ENCODE results near the gene SERAC1. TPM values are rescaled to one million over a fixed set of nuclear protein-coding genes. Genes with fewer than 3 reads are reported as not detected.

The SERAC1 gene
- total and polyA plus RNA-seq, 2 donors (not counting 3 experiments of a cell fraction or from before 2014, with no cell fraction given), result 4.9 to 5.7 TPM

DNA sequence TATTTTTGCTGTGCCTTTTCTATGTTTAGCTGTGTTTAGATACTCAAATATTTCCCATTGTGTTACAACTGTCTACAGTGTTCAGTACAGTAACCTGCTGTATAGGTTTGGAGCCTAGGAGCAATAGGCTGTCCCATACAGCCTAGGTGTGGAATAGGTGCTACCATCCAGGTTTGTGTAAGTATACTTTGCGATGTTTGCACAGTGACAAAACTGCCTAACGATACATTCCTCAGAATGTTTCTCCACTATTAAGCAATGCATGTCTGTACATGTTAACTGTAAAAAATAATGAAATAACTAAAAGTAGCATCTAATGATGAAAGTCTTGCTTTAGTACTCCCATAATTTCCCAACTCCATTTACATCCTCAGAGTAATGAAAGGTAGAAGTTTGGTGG is 46.0 kb downstream of the SERAC1 start:
- Histone ChIP-seq H3K4me2 (ENCODE audit: insufficient read depth, low read length) (no peak overlapping the region), H3K36me3 (ENCODE audit: control insufficient read depth in 2 of 2, extremely low read depth in 1 of 2, insufficient read depth in 2 of 2, low read length in 2 of 2) (peaks cover 0 to 2% of the 10 kb centered on the region in 2 experiments), H3K4me1 (ENCODE audit: control insufficient read depth, extremely low read depth, insufficient read depth, low read length) (no peaks in the 10 kb centered on the region), H3K9ac (replicated peaks; ENCODE audit: extremely low read depth, insufficient read depth, low read length) (no peak overlapping the region), H3K9me1 (replicated peaks; ENCODE audit: control insufficient read depth, extremely low read depth, insufficient read depth, low read length) (no peaks in the 10 kb centered on the region), H3K9me3 (replicated peaks; ENCODE audit: control insufficient read depth, insufficient read depth, low read length) (no peaks in the 10 kb centered on the region), H2AFZ (ENCODE audit: low read depth, low read length) (no peak overlapping the region), H3K4me3 (replicated peaks in 1 of 3; ENCODE audit: insufficient read depth in 1 of 3, low read depth in 1 of 3, low read length in 3 of 3) (no peak overlapping the region), H4K20me1 (replicated peaks; ENCODE audit: control insufficient read depth, extremely low read depth, insufficient read depth, low read length) (no peaks in the 10 kb centered on the region), H3K27me3 (ENCODE audit: control insufficient read depth in 2 of 2, insufficient read depth in 2 of 2, low read length in 2 of 2) (no peaks in the 10 kb centered on the region), H3K79me2 (ENCODE audit: control insufficient read depth, insufficient read depth, low read length) (no peaks in the 10 kb centered on the region), H3K27ac (ENCODE audit: insufficient read depth, low read depth, low read length) (no peak overlapping the region)
- no peak for FAIRE-seq
- intact Hi-C loops (cut with micrococcal nuclease) (no loop called here), dilution Hi-C loops (cut with MboI; ENCODE audit: extremely low pct_ligation_motif_present, low sequenced_read_pairs) (no loop called here)
- no TSS peak for BruUV-seq (replicated peaks)
- POLR2A ChIA-PET, result no interaction called here
- TF ChIP-seq EZH2 (IDR thresholded peaks at IDR 0.05; ENCODE audit: borderline replicate concordance, low read depth, low read length, severe bottlenecking) (no peak), GATA2 (IDR thresholded peaks at IDR 0.05; ENCODE audit: insufficient read depth, insufficient read length, low read depth, low read length) (no peak), POLR2AphosphoS5 (IDR thresholded peaks at IDR 0.05; ENCODE audit: insufficient read depth, low read depth, low read length) (no peak), FOS (IDR thresholded peaks at IDR 0.05; ENCODE audit: borderline replicate concordance, insufficient read depth, low read length) (no peak), MYC (IDR thresholded peaks at IDR 0.05; ENCODE audit: low read depth, low read length) (no peak), POLR2A (IDR thresholded peaks at IDR 0.05; ENCODE audit: low read depth, low read length) (no peak), JUN (IDR thresholded peaks at IDR 0.05; ENCODE audit: borderline replicate concordance, insufficient read depth, insufficient read length, low read depth) (no peak)
- TF ChIP-seq, protein P1, sequence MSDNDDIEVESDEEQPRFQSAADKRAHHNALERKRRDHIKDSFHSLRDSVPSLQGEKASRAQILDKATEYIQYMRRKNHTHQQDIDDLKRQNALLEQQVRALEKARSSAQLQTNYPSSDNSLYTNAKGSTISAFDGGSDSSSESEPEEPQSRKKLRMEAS (IDR thresholded peaks at IDR 0.05; ENCODE audit: insufficient read depth, insufficient read length), result no peak
- TF ChIP-seq, protein P2, sequence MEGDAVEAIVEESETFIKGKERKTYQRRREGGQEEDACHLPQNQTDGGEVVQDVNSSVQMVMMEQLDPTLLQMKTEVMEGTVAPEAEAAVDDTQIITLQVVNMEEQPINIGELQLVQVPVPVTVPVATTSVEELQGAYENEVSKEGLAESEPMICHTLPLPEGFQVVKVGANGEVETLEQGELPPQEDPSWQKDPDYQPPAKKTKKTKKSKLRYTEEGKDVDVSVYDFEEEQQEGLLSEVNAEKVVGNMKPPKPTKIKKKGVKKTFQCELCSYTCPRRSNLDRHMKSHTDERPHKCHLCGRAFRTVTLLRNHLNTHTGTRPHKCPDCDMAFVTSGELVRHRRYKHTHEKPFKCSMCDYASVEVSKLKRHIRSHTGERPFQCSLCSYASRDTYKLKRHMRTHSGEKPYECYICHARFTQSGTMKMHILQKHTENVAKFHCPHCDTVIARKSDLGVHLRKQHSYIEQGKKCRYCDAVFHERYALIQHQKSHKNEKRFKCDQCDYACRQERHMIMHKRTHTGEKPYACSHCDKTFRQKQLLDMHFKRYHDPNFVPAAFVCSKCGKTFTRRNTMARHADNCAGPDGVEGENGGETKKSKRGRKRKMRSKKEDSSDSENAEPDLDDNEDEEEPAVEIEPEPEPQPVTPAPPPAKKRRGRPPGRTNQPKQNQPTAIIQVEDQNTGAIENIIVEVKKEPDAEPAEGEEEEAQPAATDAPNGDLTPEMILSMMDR (IDR thresholded peaks at IDR 0.05; ENCODE audit: extremely low read depth in 1 of 2, insufficient read depth in 1 of 2, low read depth in 1 of 2, low read length in 2 of 2), result no peak
- CTCF ChIA-PET, result no interaction called here
- no peak for DNase-seq (ENCODE audit: low read depth, low spot score)

Measured in endothelial cell of umbilical vein (primary cell).